Mucosa of descending colon (tissue), 3 donors: Measurements from ENCODE around the gene INPP5A. TPM values are rescaled to one million over a fixed set of nuclear protein-coding genes. Genes with fewer than 3 reads are reported as not detected.
A peak's percentile ranks its signal among the peaks of the same experiment; 100 is the strongest.
"Not testable (repeated sequence)": the region's sequence is repeated elsewhere in the genome, so short reads cannot be mapped to it uniquely, and the experiment has no call there.

Experiments
- ATAC-seq: fragments of 200-7000 bp; cut with Tn5 transposase; one replicate; pipeline ENCODE4 v1.9.1; 2020; ENCODE audit warnings: mild to moderate bottlenecking, moderate library complexity
- DNase-seq, 3 donors: peaks; one replicate each; pipeline ENCODE4 v3.0.0-alpha.2; 2020
- H3K36me3 ChIP-seq: fragments of 200-600 bp; one replicate; pipeline ENCODE4 v1.8.0; 2021; ENCODE audit warnings: low read depth, mild to moderate bottlenecking
- H3K4me1 ChIP-seq: fragments of 200-600 bp; one replicate; pipeline ENCODE4 v1.8.0; 2021; ENCODE audit warnings: low read depth, mild to moderate bottlenecking
- H3K4me3 ChIP-seq: fragments of 200-600 bp; one replicate; pipeline ENCODE4 v1.8.0; 2021; ENCODE audit warnings: mild to moderate bottlenecking
- H3K9me3 ChIP-seq: fragments of 200-600 bp; one replicate; pipeline ENCODE4 v1.8.0; 2021; ENCODE audit warnings: mild to moderate bottlenecking
- CTCF ChIP-seq: fragments of 200-600 bp; IDR thresholded peaks from one replicate; pipeline ENCODE4 v1.8.0; 2022; ENCODE audit warnings: antibody characterized with exemption, mild to moderate bottlenecking
- intact Hi-C, 2 donors: fragments of 100-400 bp; cut with DNase I in 1 of 2; cut with micrococcal nuclease in 1 of 2; formaldehyde crosslinking; loops; one replicate each; pipeline versions ENCODE4 v1.11.0 to v1.11.1; 2022; cut with DNase I, micrococcal nuclease
- total RNA-seq, 3 donors: library from RNA; stranded (reverse); fragmentation: NEBNext Ultra II Directional in 2 of 3; extraction: Animal tissue kit (Norgen Biotek cat#: 25700) in 2 of 3; gene quantifications; one replicate each; pipeline versions ENCODE4 v1.2.1 to v1.2.4, GENCODE V29; 2021 to 2023
- donor health status: DM: no; HTN: no; CAD: no; lungs with moderate emphysema.
- donor health status: DM: no; HTN: no; CAD: no.
- donor health status: DM: no; HTN: yes; CAD: no.

INPP5A gene
- total RNA-seq, 3 donors from 2014 or later, result 31.7 to 92.8 (median 32.0) TPM

DNA sequence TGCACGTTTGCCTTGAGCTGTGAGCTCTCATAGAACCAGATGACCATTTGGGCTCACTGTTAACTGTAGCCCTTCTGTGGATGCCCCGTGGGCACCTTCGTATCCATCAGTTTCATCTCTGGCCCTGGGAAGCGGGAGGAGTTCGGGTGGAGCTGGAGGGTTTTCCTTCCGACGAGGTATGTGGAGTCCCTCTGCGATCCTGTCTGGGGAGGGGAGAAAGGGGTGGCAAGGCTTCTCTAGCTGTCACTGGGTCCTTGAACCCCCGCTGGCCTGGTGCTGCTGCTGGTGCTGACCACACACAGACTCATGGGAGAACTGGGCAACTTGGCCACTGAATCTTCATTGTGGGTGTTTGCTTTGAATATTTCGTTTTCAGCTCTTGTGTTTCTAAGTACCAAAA is 32.7 kb downstream of the INPP5A start:
- TF ChIP-seq CTCF, result no peak
- intact Hi-C loops, result no loop called here
- DNase-seq (no peak), ATAC-seq (no peak)
- H3K36me3 ChIP-seq, result no peaks in the 10 kb centered on the region
- H3K4me3 ChIP-seq, result no peak overlapping the region
- no peaks in the 10 kb centered on the region for H3K9me3 ChIP-seq
- peaks cover 24% of the 10 kb centered on the region for H3K4me1 ChIP-seq

- no peaks in the 10 kb centered on the region for H3K9me3 ChIP-seq
- H3K4me3 ChIP-seq, result no peak overlapping the region
- H3K36me3 ChIP-seq, result no peaks in the 10 kb centered on the region
- DNase-seq (peak; percentile 58 to 81 (median 66)), ATAC-seq (peak; percentile 72)
- no peak for TF ChIP-seq CTCF
- peaks cover 31% of the 10 kb centered on the region for H3K4me1 ChIP-seq
- intact Hi-C loops, result no loop called here
Measured at GRCh38 chr10:132570771-132571649, 33.4 kb downstream of the INPP5A start.

DNA sequence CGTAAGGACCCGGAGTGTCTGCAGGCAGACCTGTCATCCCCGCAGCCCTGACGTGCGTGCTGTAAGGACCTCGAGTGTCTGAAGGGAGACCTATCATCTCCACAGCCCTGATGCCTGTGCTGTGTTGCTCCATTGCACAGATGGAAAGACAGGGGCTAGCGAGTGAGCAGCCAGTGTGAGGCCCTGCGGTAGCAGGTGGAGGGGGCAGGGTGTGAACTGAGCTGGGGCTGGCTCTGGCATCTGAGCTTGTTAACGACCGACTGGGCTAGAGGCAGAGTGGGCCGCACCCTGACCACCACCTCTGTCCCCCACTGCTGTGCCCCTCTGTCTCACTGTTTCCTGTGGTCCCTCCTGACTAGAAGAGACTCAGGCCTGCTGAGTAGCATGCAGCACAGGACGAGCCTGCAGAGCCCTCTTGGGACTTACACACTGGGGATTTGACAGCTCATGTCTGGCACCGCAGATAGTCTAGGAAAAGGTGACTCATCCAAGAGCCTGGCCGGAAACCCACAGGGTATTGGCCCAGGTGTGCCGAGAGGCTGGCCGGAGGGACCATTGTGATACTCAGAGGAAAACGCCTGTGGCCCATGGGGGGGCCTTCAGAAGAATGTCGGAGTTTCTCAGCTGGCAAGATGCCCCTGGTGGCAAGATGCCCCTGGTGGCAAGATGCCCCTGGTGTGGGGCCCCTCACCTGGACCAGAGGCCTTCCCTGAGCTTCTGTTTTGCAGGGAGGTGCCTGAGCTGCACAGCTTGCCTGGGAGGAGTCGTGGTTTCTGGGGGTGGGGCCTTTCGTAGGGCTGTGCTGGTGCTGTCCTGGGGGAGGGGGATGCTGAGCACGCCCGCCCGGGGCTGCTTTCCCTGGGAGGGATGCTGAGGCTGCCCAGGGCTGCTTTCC is 34.3 kb downstream of the INPP5A start:
- H3K4me1 ChIP-seq, result peaks cover 37% of the 10 kb centered on the region
- intact Hi-C loops, result no loop called here
- no peak for TF ChIP-seq CTCF
- DNase-seq (peak in 2 of 3 donors; percentile 41 to 82), ATAC-seq (peak; percentile 76)
- no peaks in the 10 kb centered on the region for H3K9me3 ChIP-seq
- H3K36me3 ChIP-seq, result no peaks in the 10 kb centered on the region
- H3K4me3 ChIP-seq, result no peak overlapping the region

GRCh38 chr10:132572545-132572937 is 35.0 kb downstream of the INPP5A start:
- TF ChIP-seq CTCF, result no peak

GRCh38 chr10:132572946-132573345 is 35.4 kb downstream of the INPP5A start:
- H3K4me3 ChIP-seq, DNase-seq, H3K9me3 ChIP-seq, ATAC-seq, intact Hi-C loops, H3K36me3 ChIP-seq: not testable (repeated sequence)
- peaks cover 37% of the 10 kb centered on the region for H3K4me1 ChIP-seq

More at GRCh38 chr10:132572545-132572937, 35.0 kb downstream of the INPP5A start:
- ATAC-seq, result no peak
- Histone ChIP-seq H3K4me3 (no peak overlapping the region), H3K9me3 (no peaks in the 10 kb centered on the region), H3K4me1 (peaks cover 37% of the 10 kb centered on the region), H3K36me3 (no peaks in the 10 kb centered on the region)
- no peak for DNase-seq
- intact Hi-C loops, result no loop called here

DNA sequence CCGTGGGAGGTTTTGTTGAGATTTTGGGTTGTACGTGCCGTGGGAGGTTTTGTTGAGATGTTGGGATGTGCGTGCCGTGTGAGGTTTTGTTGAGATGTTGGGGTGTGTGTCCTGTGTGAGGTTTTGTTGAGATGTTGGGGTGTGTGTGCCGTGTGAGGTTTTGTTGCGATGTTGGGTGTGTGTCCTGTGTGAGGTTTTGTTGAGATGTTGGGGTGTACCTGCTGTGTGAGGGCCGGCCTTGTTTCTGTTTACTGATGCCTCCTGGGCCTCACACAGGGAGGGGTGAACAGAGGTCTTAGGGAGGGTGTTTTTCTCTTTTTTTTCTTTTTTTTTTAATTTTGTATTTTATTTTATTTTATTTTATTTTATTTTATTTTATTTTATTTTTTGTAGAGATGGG is 36.7 kb downstream of the INPP5A start:
- Histone ChIP-seq H3K4me3 (no peak overlapping the region), H3K4me1 (peaks cover 37% of the 10 kb centered on the region), H3K36me3 (no peaks in the 10 kb centered on the region), H3K9me3 (no peaks in the 10 kb centered on the region)
- no peak for TF ChIP-seq CTCF
- intact Hi-C loops, result no loop called here
- ATAC-seq (no peak), DNase-seq (no peak)
